HG03575 (cell line): ENCODE results near the gene KIAA0319L.
"Not testable (repeated sequence)": the region's sequence is repeated elsewhere in the genome, so short reads cannot be mapped to it uniquely, and the experiment has no call there.

Experiments used
- ATAC-seq: cut with Tn5 transposase; IDR thresholded peaks from one replicate; pipeline ENCODE4 v1.9.1; 2021; ENCODE audit not compliant: unreplicated experiment, insufficient number of reproducible peaks, low FRiP score; ENCODE audit errors: extremely low read depth

Gene KIAA0319L

DNA sequence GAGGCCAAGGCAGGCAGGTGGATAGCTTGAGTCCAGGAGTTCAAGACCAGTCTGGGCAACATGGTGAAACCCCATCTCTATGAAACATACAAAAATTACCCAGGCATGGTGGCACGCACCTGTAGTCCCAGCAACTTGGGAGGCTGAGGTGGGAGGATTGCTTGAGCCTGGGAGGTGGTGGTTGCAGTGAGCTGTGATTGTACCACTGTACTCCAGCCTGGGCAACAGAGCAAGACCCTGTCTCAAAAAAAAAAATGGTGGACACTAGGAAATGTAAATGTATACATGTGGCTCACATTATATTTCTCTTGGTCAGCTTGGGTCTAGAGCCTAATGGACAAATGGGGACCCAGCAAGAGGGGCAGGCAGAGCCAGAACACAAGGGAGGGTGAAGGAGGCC lies 28.6 kb upstream of the KIAA0319L start:
- not testable (repeated sequence) for ATAC-seq

DNA sequence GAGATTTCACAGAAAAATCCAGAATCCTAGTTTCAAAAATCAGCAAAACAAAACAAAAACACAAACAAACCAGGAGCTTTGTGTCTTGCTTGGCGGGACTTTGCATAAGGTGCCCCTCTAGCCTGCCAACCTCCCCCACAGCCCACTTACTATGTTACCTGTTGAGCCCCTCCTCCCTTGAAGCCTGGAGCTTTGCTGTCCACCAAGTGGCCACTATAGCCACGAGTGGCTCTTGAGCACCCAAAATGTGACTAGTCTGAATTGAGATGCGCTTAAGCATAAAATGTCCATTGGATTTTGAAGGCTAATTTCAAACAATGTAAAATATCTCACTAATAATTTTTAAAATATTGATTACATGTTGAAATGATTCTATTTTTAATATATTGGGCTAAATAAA lies 28.1 kb upstream of the KIAA0319L start:
- ATAC-seq, result no peak

DNA sequence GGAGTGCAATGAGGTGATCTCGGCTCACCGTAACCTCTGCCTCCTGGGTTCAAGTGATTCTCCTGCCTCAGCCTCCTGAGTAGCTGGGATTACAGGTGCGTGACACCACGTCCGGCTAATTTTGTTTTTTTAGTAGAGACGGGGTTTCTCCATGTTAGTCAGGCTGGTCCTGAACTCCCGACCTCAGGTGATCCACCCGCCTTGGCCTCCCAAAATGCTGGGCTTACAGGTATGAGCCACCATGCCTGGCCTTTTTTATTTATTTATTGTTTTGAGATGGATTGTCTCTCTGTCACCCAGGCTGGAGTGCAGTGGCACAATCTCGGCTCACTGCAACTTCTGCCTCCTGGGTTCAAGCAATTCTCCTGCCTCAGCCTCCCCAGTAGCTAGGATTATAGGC lies 24.4 kb upstream of the KIAA0319L start:
- ATAC-seq, result not testable (repeated sequence)

DNA sequence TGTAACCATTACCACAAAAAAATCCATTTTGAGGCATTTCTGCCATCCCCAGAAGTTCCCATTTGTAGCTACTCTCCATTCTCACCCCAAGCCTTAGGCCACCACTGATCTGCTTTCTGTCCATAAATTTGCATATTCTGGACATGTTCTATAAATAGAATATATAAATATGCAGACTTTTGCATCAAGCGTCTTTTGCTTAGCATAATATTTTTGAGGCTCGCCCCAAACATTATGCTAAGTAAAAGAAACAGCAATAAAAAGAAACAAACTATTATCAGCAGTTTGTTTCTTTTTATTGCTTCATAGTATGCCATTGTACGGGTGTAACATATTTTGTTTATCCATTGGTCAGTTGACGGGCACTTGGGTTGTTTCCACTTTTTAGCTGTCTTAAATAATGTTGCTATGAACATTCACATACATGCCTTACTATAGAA lies 23.8 kb upstream of the KIAA0319L start:
- no peak for ATAC-seq

DNA sequence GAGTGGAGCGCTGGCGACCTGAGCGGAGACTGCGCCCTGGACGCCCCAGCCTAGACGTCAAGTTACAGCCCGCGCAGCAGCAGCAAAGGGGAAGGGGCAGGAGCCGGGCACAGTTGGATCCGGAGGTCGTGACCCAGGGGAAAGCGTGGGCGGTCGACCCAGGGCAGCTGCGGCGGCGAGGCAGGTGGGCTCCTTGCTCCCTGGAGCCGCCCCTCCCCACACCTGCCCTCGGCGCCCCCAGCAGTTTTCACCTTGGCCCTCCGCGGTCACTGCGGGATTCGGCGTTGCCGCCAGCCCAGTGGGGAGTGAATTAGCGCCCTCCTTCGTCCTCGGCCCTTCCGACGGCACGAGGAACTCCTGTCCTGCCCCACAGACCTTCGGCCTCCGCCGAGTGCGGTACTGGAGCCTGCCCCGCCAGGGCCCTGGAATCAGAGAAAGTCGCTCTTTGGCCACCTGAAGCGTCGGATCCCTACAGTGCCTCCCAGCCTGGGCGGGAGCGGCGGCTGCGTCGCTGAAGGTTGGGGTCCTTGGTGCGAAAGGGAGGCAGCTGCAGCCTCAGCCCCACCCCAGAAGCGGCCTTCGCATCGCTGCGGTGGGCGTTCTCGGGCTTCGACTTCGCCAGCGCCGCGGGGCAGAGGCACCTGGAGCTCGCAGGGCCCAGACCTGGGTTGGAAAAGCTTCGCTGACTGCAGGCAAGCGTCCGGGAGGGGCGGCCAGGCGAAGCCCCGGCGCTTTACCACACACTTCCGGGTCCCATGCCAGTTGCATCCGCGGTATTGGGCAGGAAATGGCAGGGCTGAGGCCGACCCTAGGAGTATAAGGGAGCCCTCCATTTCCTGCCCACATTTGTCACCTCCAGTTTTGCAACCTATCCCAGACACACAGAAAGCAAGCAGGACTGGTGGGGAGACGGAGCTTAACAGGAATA lies 20.1 kb upstream of the KIAA0319L start:
- ATAC-seq, result no peak

DNA sequence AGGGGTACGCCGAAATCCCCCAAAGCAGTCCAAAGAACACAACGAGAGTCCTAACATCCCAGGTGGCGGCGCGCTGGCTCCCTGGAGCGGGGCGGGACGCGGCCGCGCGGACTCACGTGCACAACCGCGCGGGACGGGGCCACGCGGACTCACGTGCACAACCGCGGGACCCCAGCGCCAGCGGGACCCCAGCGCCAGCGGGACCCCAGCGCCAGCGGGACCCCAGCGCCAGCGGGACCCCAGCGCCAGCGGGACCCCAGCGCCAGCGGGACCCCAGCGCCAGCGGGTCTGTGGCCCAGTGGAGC lies 19.5 kb upstream of the KIAA0319L start:
- not testable (repeated sequence) for ATAC-seq

DNA sequence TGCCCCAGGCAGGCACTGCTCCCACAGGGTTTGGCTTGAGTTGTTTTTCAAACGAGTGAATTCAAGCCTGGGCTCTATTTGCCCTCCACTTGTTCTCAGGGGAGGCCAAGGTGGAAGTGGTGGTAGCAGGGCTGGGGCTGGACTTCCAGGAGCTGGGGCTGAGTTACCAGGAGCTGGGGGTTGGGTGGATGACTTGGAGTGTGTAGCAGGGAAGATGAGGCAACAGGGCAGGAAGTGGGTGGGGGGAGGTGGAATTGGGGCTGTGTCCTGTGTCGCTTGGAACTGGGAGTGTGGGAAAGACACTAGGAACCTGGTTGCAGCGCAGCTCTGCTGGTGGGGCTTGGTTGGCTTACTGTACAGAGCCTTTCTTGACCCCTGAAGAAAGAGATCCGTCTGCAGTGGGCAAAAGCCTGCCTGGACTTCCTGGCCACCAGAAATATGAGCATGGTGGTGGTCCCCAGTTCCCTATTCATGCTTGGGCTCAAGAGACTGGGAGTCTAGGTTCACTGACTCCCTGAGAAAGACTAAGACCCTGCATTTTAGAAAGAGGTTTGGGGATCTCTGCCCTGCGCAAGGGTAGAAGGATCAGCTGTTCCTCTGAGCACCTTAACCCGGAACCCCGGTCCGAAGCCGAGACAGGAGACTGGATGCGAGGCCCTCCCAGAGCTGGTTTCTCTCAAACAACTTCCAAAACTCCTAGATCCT lies 19.0 kb upstream of the KIAA0319L start:
- no peak for ATAC-seq

DNA sequence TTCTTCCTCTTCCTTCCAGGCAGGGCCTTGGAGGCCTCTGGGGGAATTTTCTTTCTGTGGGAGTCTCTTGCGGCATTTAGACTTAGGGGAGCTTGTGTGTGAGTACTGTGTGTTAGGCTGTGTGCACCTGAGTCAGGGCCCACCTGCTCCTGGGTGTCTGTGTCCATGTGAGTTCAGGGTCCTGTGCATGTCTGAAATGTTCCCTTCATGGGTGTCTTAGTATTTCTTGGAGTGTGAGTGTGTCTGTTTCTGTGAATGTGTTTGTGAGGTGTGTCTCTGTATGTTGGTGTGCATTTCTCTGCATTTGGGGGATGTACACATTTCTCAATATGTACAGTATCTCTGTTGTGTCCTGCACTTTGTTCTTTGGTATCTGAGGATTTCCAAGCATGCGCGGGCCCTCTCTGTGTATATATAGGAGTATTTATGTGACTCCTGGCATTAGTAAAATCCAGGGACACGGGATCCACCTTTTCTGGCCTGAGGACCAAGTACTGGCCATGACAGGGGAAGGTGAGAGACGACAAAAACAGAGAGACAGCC lies 18.3 kb upstream of the KIAA0319L start:
- no peak for ATAC-seq

DNA sequence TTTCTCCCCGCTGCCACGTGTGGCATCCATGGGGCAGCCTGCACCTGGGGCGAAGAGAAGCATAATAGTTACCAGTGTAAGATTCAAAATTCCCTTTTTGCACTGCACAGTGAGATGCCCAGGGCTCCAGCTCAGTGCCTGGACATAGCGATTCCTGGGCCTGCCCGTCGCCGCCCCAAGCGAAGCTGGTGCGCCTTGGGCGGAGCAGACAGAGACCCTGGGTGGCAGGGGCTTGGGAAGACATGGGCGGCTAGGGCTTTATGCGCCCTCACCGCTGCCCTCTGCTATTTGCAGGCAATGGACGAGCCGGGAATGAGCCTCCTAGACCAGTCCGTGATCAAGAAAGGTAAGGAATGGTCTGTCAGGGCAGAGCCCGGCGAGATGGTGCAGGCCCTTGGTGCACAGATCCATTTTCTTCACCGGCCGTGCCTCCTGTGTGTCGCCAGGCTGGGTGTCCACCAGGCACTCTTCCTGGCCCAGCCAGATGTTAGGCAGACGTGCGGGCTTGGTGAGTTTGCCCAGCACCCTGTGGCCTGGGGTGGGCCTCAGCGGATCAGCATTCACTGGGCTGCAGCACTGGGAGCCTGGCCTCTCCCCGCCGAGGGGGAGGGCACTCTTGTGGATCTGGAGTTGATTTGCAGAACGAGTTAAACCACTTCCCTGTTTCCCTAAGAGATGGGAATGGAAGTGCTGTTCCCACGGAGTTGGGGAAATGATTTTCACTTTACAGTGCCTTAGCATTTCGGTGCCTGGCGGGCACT lies 17.6 kb upstream of the KIAA0319L start:
- no peak for ATAC-seq

DNA sequence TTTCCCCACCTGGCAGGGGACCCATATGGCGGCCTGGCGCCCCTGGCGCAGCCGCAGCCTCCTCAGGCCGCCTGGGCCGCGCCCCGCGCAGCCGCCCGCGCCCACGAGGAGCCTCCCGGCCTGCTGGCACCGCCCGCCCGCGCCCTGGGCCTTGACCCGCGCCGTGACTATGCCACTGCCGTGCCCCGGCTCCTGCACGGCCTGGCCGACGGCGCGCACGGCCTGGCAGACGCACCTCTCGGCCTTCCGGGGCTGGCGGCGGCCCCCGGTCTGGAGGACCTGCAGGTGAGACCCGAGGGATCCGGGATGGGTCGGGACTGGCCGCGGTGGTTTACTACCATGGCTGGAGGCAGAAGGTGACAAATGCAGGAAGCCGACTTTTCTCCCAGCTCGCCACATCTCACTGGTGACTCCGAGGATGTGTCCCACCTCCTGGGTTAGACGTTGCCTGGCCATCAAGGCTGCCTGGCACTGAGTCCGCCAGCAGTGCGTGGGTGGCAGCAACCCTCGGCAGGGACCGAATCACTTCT lies 17.0 kb upstream of the KIAA0319L start:
- ATAC-seq, result no peak

DNA sequence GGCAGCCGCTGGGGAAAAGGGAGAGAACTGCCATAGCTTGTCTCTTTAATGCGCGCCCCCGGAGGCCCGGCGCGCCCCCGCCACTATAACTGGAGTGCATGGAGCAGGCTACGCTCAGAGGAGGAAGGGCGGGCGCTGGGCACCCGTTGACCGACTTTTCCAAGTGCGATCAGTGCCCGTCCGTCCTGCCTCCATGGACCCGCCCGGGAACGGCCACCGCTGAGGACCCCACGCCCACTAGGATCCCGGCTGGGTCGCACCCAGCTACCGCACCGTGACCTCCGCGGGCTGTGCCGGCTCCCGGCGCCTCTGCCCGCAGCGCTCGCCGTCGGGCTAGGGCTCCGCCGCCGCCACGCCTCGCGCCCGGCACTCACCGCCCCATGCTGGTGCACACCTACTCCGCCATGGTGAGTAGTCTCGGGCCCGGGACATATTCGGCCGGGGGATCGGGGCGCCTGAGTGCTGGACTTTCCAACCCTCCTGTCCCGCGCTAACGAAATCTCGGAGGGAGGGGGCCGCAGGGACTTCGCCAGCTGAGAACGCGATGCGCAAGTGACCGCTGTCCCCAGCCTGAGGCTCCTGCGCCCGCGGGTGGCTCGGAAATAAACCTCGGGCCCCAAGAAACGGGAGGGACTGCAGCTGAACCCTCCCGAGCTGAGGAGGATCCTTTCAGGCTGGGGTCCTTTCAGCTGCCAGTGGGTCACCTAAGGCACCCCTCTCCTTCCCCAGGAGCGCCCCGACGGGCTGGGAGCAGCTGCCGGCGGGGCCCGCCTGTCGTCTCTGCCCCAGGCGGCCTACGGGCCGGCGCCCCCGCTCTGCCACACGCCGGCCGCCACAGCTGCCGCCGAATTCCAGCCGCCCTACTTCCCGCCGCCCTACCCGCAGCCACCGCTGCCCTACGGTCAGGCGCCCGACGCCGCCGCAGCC lies 16.3 kb upstream of the KIAA0319L start, which contains the start of gene TFAP2E:
TFAP2E (plus strand) TSS at position 117 of the 927 bp plus-strand sequence; CDS start at position 381, 264 bp downstream.
- ATAC-seq, result no peak

DNA sequence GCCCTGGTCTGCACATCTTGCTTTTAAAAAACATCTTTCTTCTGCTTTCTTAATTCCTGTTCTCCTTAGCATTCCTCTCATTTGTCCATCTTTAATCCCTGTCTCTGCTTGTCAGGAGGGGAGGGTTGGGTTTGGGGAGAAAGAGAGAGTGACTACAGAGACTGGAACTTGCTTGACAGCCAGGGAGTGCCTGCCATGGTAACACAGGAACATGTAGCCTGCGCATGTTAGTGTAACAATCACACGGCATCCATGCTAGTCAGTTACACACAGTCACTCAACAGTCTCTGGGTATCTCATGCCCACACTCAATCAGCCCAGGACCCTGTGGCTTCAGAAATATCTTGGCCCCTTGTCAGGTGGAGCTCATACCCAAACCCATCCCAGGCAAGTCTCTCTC lies 15.1 kb upstream of the KIAA0319L start:
- ATAC-seq, result no peak

DNA sequence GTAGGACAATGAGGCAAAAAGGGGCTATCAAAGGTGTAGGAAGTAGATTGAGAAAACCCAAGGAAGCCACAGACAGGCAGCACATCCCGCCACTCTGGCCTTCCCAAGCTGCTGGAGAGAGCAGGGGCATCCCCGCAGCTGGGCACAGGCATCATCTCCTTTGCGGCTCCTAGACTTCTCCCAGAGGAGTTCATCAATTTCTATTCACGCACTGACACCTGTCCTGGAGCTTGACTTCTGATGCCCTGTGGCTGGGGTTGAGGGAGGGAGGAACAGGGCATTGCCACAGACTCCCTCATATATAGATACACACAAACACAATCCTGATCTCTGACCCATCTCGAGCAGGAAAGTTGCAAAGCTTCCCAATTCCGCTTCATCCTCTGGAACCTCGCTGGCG lies 14.1 kb upstream of the KIAA0319L start:
- ATAC-seq, result no peak

DNA sequence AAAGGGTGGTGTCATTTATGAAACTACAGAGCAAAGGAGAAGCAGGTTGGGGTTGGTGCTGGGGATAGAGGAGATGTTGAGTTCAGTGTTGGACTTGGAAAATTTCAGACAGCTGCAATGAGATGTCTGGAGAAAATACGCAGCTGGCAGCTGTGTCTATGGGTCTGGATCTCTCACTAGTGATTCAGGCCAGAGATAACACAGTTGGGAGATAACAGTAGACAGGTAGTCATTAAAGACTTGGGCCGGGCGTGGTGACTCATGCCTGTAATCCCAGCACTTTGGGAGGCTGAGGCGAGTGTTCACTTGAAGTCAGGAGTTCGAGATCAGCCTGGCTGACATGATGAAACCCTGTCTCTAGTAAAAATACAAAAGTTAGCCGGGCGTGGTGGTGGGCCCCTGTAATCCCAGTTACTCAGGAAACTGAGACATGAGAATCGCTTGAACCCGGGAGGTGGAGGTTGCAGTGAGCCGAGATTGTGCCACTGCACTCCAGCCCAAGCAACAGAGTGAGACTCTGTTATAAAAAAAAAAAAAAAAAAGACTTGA lies 13.5 kb upstream of the KIAA0319L start:
- no peak for ATAC-seq

DNA sequence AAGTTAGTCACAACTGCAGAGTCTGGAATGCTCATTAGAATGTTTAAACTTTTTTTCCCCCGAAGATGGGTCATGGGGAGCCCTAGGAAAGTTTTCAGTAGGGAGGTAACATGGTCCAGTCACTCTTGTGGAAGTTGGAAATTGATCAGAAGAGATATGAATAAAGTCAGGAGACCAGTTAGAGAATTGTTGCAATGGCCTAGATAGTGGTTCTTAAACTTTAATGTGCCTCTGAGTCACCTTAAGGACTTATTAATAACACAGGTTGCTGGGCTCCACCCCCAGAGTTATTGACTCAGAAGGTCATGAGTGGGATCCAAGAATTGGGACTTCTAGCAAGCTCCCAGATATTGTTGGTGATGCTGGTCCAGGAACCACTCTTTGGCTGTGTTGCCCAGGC lies 12.7 kb upstream of the KIAA0319L start:
- no peak for ATAC-seq

DNA sequence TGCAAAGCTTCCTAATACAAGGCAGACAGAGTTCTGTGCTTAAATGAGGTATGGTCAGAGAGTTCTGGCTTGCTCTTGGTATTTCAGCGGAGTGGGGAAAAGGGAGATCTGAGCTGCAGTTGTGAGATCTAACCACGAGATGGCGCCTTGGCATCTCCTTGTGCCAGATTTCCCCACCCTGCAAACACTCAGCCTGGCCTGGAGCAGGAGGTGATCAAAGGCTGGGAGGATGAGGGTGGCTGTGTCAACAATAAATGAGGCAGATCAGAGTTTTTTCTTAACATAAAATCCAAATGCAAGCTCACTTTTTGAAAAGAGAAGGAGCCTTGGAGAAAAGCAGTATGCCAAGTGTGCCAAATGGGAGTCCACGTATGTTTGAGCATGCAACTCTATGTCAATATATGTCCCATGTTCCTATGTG lies 11.8 kb upstream of the KIAA0319L start:
- ATAC-seq, result no peak

DNA sequence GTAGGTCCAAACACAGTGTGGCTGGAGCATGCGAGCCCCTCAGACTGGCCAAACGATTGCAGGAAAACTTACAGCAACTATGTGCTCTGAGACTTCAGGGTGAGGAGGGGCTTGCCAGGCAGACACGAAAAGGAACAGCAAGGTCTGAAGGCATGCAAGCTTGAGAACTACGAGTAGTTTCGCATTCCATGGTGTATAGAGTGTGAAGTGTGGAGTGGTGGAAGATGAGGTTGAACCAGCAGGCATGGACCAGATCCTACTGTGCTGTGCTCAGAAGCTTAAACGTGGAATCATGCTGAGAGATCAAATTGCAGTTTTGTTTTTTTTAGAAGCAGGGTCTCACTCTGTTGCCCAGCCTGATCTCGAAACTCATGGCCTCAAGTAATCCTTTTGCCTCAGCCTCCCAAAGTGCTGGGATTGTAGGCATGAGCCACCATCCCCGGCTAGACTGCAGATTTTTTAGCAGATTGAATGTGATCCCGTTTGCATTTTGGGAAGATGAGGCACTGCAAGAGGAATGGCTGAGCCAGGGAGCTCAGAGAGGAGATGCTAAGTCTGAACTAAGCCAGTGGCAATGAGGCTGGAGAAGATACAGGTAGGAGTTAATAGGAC lies 10.8 kb upstream of the KIAA0319L start:
- ATAC-seq, result no peak
